GM12892 (cell line): ENCODE measurements around the gene PRKAR1B.
"Not testable (repeated sequence)": the region's sequence is repeated elsewhere in the genome, so short reads cannot be mapped to it uniquely, and the experiment has no call there.

ENCODE experiments used
- POLR2A ChIP-seq: IDR thresholded peaks from 2 replicates; pipeline ENCODE4 v1.6.1; 2011; ENCODE audit warnings: low read depth, low read length, control low read depth
- POLR2AphosphoS5 ChIP-seq: IDR thresholded peaks from 2 replicates; pipeline ENCODE4 v1.6.1; 2011; ENCODE audit warnings: low read depth, low read length, control low read depth
- TAF1 ChIP-seq: IDR thresholded peaks from 2 replicates; pipeline ENCODE4 v1.6.1; 2011; ENCODE audit warnings: low read depth, mild to moderate bottlenecking, control low read depth, low read length, borderline replicate concordance

DNA sequence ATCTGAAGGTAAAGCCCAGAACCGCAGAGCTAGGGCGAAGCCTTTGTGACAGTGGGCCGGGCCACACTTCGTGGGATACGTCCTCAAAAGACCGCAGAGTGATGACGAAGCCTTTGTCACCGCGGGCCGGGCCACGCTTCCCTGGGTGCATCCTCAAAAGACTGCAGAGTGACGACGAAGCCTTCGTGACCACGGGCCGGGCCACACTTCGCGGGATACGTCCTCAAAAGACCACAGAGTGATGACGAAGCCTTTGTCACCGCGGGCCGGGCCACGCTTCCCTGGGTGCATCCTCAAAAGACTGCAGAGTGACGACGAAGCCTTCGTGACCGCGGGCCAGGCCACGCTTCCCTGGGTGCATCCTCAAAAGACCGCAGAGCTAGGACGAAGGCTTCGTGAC lies 25.2 kb upstream of the PRKAR1B start:
- not testable (repeated sequence) for TF ChIP-seq POLR2A, TAF1, POLR2AphosphoS5
